Activated T-cell treated with anti-CD3 and anti-CD28 coated beads, Interleukin-2, amount 50 U/mL, for 1 hour (primary cell): ENCODE data around the gene HNRNPLL.
"Not testable (repeated sequence)": the region's sequence is repeated elsewhere in the genome, so short reads cannot be mapped to it uniquely, and the experiment has no call there.

Experiments used
- DNase-seq: peaks from one replicate; pipeline ENCODE4 v3.0.0-alpha.2; 2020

Gene HNRNPLL

GRCh38 chr2:38619458-38620164, 16.9 kb upstream of the HNRNPLL start:
- DNase-seq, result no peak

- no peak for DNase-seq
These were observed 14.6 kb upstream of the HNRNPLL start for GRCh38 chr2:38617301-38617700.

GRCh38 chr2:38615237-38615636, 12.5 kb upstream of the HNRNPLL start:
- no peak for DNase-seq

- DNase-seq, result no peak
These were observed 11.1 kb upstream of the HNRNPLL start for GRCh38 chr2:38613849-38614213.

GRCh38 chr2:38613126-38613848, 10.6 kb upstream of the HNRNPLL start:
- DNase-seq, result no peak

- DNase-seq, result no peak
These were observed 8.4 kb upstream of the HNRNPLL start for GRCh38 chr2:38610851-38611801.

- not testable (repeated sequence) for DNase-seq
These were observed 6.5 kb upstream of the HNRNPLL start for GRCh38 chr2:38609246-38609645.

- no peak for DNase-seq
These were observed 6.0 kb upstream of the HNRNPLL start for GRCh38 chr2:38608755-38609154.

GRCh38 chr2:38605298-38605830, 2.6 kb upstream of the HNRNPLL start:
- no peak for DNase-seq

GRCh38 chr2:38603402-38604290, 918 bp upstream of the HNRNPLL start:
- DNase-seq, result peak; percentile 84

- DNase-seq, result peak; percentile 64
These were observed 494 bp downstream of the HNRNPLL start for GRCh38 chr2:38602136-38602731.

GRCh38 chr2:38601463-38602135, 1.1 kb downstream of the HNRNPLL start:
- DNase-seq, result no peak

GRCh38 chr2:38600921-38601455, 1.7 kb downstream of the HNRNPLL start:
- DNase-seq, result no peak

GRCh38 chr2:38600242-38600891, 2.4 kb downstream of the HNRNPLL start:
- peak; percentile 25 for DNase-seq

- no peak for DNase-seq
These were observed 3.0 kb downstream of the HNRNPLL start for GRCh38 chr2:38599706-38600105.

GRCh38 chr2:38598991-38599295, 3.8 kb downstream of the HNRNPLL start:
- DNase-seq, result no peak

- DNase-seq, result no peak
These were observed 4.3 kb downstream of the HNRNPLL start for GRCh38 chr2:38598200-38598990.

- no peak for DNase-seq
These were observed 5.6 kb downstream of the HNRNPLL start for GRCh38 chr2:38597115-38597514.

GRCh38 chr2:38596229-38596628, 6.5 kb downstream of the HNRNPLL start:
- no peak for DNase-seq

GRCh38 chr2:38592951-38593350, 9.8 kb downstream of the HNRNPLL start:
- DNase-seq, result no peak
